Measurements from ENCODE around the gene PCGF1.

The PCGF1 gene

DNA sequence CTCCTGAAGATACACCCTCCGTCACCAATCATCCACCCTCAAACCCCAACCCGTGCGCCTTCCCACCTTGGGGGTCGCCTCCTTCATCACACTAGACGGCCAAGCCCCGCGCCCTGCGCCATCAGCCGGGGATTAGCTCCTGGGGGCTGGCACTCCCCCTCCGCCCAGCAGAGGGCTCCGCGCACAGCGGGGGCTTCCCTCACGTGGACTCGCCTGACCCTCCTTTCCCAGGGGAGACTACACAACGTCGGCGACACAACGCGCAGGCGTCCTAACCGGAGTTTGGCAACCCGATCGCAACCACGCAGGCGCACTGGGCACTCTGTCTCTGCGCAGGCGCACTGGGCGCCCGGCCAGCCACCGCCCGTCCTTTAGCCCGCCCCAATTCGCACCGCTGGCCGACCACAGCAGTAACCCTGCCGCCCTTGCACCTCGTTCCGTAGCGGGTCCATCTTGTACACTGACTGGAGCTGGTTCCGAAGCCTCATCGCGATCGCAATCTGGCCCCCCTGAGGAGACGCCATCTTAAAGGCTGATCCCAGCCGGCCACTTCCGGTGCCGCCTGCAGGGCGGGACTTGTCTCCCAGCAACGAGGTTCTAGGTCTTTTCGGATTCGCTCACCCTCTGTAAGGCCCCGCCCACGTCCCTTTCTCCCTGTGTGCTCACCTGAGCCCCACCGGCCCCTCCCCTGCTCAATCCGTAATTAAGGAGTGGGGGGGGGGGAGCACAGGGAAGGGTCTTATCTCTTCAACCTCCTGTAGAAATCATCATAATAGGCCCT lies at the start of gene PCGF1:
Gene PCGF1, minus strand, starts transcription at position 551 of the 781 bp plus-strand sequence. Its CDS starts 27 bp downstream, at position 524.
- peak within 1 kb of the TSS; percentile 97 for H3K4me3 ChIP-seq (ENCODE audit: low read depth, low read length)
- peaks cover 10% of the 10 kb centered on the region for H3K36me3 ChIP-seq (ENCODE audit: control insufficient read depth, insufficient read depth, low read length)
- peaks cover 70% of the 10 kb centered on the region for H3K27me3 ChIP-seq (ENCODE audit: control insufficient read depth, insufficient read depth, low read length)
- peaks cover 23% of the 10 kb centered on the region for H3K4me1 ChIP-seq (ENCODE audit: control insufficient read depth, insufficient read depth, low read length)
- no peaks in the 10 kb centered on the region for H3K9me3 ChIP-seq (ENCODE audit: control insufficient read depth, insufficient read depth, low read depth, low read length)
- peak within 1 kb of the TSS; percentile 97 for H3K9ac ChIP-seq (ENCODE audit: low read length)
- H3K27ac ChIP-seq (ENCODE audit: low read depth, low read length), result peak within 1 kb of the TSS; percentile 96

- Histone ChIP-seq H3K9ac (ENCODE audit: low read length) (no peak overlapping the region), H3K27ac (ENCODE audit: low read depth, low read length) (no peak overlapping the region), H3K27me3 (ENCODE audit: control insufficient read depth, insufficient read depth, low read length) (peaks cover 65% of the 10 kb centered on the region), H3K9me3 (ENCODE audit: control insufficient read depth, insufficient read depth, low read depth, low read length) (no peaks in the 10 kb centered on the region), H3K36me3 (ENCODE audit: control insufficient read depth, insufficient read depth, low read length) (peaks cover 5% of the 10 kb centered on the region; the same call in 1 of the 2 replicates), H3K4me3 (ENCODE audit: low read depth, low read length) (no peak overlapping the region), H3K4me1 (ENCODE audit: control insufficient read depth, insufficient read depth, low read length) (peaks cover 27% of the 10 kb centered on the region)
Measured at GRCh38 chr2:74556831-74557370, 49.4 kb upstream of the PCGF1 start.

- H3K27me3 ChIP-seq (ENCODE audit: control insufficient read depth, insufficient read depth, low read length), result peaks cover 64% of the 10 kb centered on the region
- H3K9me3 ChIP-seq (ENCODE audit: control insufficient read depth, insufficient read depth, low read depth, low read length), result no peaks in the 10 kb centered on the region
- no peak overlapping the region for H3K27ac ChIP-seq (ENCODE audit: low read depth, low read length)
- peaks cover 5% of the 10 kb centered on the region; the same call in 1 of the 2 replicates for H3K36me3 ChIP-seq (ENCODE audit: control insufficient read depth, insufficient read depth, low read length)
- H3K4me1 ChIP-seq (ENCODE audit: control insufficient read depth, insufficient read depth, low read length), result peaks cover 27% of the 10 kb centered on the region
- H3K4me3 ChIP-seq (ENCODE audit: low read depth, low read length), result peak overlapping the region; percentile 81; the same call in 1 of the 2 replicates
- no peak overlapping the region for H3K9ac ChIP-seq (ENCODE audit: low read length)
Measured at GRCh38 chr2:74556159-74556558, 48.7 kb upstream of the PCGF1 start.

DNA sequence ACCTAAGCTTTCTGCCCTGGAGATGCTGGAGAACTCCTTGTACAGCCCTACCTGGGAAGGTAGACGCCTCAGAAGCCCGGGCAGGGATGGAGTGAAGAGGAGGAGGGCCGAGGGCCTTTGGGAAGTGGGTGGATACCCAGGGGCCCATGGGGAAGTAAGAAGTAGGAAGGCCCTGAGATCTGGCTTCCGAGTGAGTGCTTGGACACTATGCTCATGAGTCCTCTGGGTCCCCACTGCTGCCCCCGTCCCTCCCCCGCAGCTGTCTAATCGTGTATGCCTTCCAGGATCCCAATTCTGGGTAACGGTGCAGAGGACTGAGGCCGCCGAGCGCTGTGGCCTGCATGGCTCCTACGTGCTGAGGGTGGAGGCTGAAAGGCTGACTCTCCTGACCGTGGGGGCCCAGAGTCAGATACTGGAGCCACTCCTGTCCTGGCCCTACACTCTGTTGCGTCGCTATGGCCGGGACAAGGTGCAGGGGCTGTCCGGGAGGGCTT lies 48.2 kb upstream of the PCGF1 start:
- Histone ChIP-seq H3K4me3 (ENCODE audit: low read depth, low read length) (peak overlapping the region; percentile 81), H3K27ac (ENCODE audit: low read depth, low read length) (no peak overlapping the region)

DNA sequence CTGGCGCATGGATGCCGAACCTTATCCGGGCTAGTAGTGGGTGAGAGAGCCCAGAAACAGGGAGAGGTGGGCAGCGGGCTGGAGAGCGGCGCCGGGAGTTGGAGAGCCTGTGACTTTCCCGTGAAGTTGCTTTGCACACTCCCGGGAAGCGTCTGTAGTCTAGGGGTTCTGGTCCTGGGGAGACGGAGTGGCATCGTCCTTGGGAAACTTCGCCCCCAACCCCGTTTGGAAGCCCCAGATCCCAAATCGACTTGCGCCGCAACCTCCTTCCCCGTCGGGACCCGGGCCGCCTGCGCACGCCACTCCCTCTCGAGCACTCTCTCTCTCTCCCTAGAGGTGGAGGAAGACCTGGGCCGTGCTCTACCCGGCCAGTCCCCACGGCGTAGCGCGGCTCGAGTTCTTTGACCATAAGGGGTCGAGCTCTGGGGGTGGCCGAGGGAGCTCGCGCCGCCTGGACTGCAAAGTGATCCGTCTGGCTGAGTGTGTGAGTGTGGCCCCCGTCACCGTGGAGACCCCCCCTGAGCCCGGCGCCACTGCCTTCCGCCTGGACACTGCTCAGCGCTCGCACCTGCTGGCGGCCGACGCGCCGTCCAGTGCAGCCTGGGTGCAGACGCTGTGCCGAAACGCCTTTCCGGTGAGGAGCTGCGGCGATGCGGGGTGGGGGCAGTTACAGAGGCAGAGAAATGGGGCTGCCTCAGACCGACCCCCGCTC lies 47.5 kb upstream of the PCGF1 start:
- Histone ChIP-seq H3K27ac (ENCODE audit: low read depth, low read length) (no peak overlapping the region), H3K36me3 (ENCODE audit: control insufficient read depth, insufficient read depth, low read length) (peaks cover 5% of the 10 kb centered on the region; the same call in 1 of the 2 replicates), H3K4me3 (ENCODE audit: low read depth, low read length) (peak overlapping the region; percentile 81), H3K9me3 (ENCODE audit: control insufficient read depth, insufficient read depth, low read depth, low read length) (no peaks in the 10 kb centered on the region), H3K9ac (ENCODE audit: low read length) (peak overlapping the region; percentile 70), H3K27me3 (ENCODE audit: control insufficient read depth, insufficient read depth, low read length) (peaks cover 66% of the 10 kb centered on the region), H3K4me1 (ENCODE audit: control insufficient read depth, insufficient read depth, low read length) (peaks cover 23% of the 10 kb centered on the region)

More for the DNA sequence above, 48.2 kb upstream of the PCGF1 start:
- peaks cover 66% of the 10 kb centered on the region for H3K27me3 ChIP-seq (ENCODE audit: control insufficient read depth, insufficient read depth, low read length)
- H3K36me3 ChIP-seq (ENCODE audit: control insufficient read depth, insufficient read depth, low read length), result peaks cover 5% of the 10 kb centered on the region; the same call in 1 of the 2 replicates
- H3K4me1 ChIP-seq (ENCODE audit: control insufficient read depth, insufficient read depth, low read length), result peaks cover 26% of the 10 kb centered on the region
- H3K9me3 ChIP-seq (ENCODE audit: control insufficient read depth, insufficient read depth, low read depth, low read length), result no peaks in the 10 kb centered on the region
- peak overlapping the region; percentile 70 for H3K9ac ChIP-seq (ENCODE audit: low read length)

DNA sequence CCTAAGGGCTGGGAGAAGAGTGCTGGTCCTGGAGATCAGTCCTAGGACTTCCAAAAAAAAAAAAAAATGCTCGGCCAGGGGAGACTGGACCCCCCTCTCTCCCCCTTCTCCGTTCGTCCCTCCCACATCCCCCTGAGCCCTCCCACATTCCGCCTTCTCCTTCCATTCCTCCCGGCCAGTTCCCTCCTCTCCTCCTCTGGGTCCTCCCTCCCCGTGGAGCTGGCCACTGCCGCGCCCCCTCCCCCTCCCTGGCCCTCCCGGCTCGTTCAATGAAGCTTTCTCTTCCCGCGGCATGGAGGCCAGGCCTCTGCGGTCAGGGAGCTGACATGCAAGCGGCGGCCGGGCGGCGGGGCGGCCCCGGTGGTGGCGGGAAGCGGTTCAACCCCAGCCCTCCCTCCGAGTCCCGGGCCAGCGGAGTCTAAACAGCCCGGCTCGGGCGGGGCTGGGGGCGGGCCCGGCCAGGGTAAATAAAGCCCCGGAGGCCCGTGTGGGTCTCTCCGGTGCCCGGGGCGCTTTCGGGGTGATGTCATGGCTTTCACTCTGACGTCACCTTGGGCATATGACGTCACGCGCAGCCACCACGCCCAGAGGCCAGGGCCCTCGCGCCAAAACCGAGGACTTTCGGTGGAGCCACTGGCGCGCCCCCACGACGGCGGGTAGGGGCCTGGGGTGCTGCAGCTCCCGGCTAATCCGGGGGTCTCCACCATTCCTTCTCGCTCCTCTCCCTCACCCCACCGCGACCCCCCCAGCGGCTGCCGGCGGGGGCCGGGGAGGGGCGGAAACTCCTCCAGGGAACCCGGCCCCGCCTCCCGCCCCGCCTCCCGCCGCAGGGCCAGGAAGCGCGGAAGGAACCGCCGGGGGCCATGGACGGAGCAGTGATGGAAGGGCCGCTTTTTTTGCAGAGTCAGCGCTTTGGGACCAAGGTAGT lies 46.7 kb upstream of the PCGF1 start, which contains the start of the genes DOK1 and LOXL3:
Gene DOK1, plus strand, starts transcription at position 829 of the 928 bp plus-strand sequence. Its CDS starts 35 bp downstream, at position 864.
Gene LOXL3, minus strand, starts transcription at position 51 of the 928 bp plus-strand sequence. CDS start 1,308 bp downstream, outside the sequence.
- Histone ChIP-seq H3K4me3 (ENCODE audit: low read depth, low read length) (peak within 1 kb of the TSS; percentile 81), H3K9me3 (ENCODE audit: control insufficient read depth, insufficient read depth, low read depth, low read length) (no peaks in the 10 kb centered on the region), H3K27ac (ENCODE audit: low read depth, low read length) (peak within 1 kb of the TSS; percentile 76; the same call in 1 of the 2 replicates), H3K4me1 (ENCODE audit: control insufficient read depth, insufficient read depth, low read length) (peaks cover 27% of the 10 kb centered on the region), H3K36me3 (ENCODE audit: control insufficient read depth, insufficient read depth, low read length) (peaks cover 5% of the 10 kb centered on the region; the same call in 1 of the 2 replicates), H3K27me3 (ENCODE audit: control insufficient read depth, insufficient read depth, low read length) (peaks cover 67% of the 10 kb centered on the region), H3K9ac (ENCODE audit: low read length) (peak within 1 kb of the TSS; percentile 70)

DNA sequence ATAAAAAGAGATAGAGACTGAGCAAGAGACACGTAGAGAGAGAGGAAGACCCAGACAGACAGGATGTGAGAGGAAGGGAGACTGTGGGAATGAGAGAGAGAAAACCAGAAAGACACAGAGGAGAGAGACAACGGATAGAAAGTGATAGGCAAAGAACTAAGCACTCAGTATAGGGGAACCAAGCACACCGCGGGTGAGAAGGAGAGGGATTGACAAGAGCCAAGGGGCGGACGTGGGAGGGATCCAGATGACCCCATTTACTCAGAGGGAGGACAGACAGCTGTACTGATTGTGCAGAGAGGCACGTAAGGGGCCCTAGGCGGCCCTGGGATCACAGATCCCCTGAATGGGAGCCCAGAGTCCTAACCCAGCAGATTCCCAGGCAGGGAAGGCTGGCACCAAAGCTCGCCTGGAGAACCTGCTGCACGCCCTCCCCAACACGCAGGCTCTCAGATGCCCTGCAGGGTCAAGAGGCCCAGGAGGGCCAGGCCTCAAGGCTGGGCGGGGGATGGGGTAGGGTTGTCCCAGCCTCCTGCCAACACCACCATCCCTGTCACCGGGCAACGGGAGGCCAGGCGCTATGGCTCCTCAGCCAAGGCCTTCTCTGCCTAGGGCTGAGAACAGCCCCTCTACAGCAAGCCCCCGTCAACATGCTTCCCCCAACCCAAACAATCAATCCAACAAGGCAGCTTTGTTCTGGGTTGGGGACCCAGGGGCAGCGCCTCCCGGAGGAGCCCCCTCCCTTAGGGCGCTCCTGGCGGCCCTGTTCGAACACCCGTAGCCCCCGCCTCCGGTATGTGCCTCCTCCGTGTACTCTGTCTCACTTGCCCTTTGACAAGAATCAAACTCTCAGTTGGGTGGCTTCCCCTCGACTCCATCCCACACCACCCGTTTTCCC lies 45.7 kb upstream of the PCGF1 start:
- Histone ChIP-seq H3K9ac (ENCODE audit: low read length) (peak overlapping the region; percentile 47), H3K27ac (ENCODE audit: low read depth, low read length) (no peak overlapping the region), H3K4me1 (ENCODE audit: control insufficient read depth, insufficient read depth, low read length) (peaks cover 31% of the 10 kb centered on the region), H3K4me3 (ENCODE audit: low read depth, low read length) (peak overlapping the region; percentile 81), H3K9me3 (ENCODE audit: control insufficient read depth, insufficient read depth, low read depth, low read length) (no peaks in the 10 kb centered on the region), H3K27me3 (ENCODE audit: control insufficient read depth, insufficient read depth, low read length) (peaks cover 71% of the 10 kb centered on the region), H3K36me3 (ENCODE audit: control insufficient read depth, insufficient read depth, low read length) (peaks cover 5% of the 10 kb centered on the region; the same call in 1 of the 2 replicates)

GRCh38 chr2:74551942-74552913 lies 44.7 kb upstream of the PCGF1 start:
- peaks cover 5% of the 10 kb centered on the region; the same call in 1 of the 2 replicates for H3K36me3 ChIP-seq (ENCODE audit: control insufficient read depth, insufficient read depth, low read length)
- H3K9me3 ChIP-seq (ENCODE audit: control insufficient read depth, insufficient read depth, low read depth, low read length), result no peaks in the 10 kb centered on the region
- peak overlapping the region; percentile 81; the same call in 1 of the 2 replicates for H3K4me3 ChIP-seq (ENCODE audit: low read depth, low read length)
- H3K27me3 ChIP-seq (ENCODE audit: control insufficient read depth, insufficient read depth, low read length), result peaks cover 80% of the 10 kb centered on the region
- no peak overlapping the region for H3K27ac ChIP-seq (ENCODE audit: low read depth, low read length)
- H3K9ac ChIP-seq (ENCODE audit: low read length), result no peak overlapping the region
- peaks cover 34% of the 10 kb centered on the region for H3K4me1 ChIP-seq (ENCODE audit: control insufficient read depth, insufficient read depth, low read length)

Data from HUES6 (cell line).